HG02588 (cell line): ENCODE results near the gene BRD3.

Source experiments
- ATAC-seq: cut with Tn5 transposase; IDR thresholded peaks from one replicate; pipeline ENCODE4 v1.9.1; 2021; ENCODE audit warnings: mild to moderate bottlenecking, moderate library complexity; ENCODE audit not compliant: unreplicated experiment

BRD3 gene

GRCh38 chr9:133981589-133981957 lies 86.3 kb downstream of the BRD3 start:
- ATAC-seq: no peak

- ATAC-seq: no peak
Measured at GRCh38 chr9:133980864-133981588, 86.8 kb downstream of the BRD3 start.
